Mesothelial cell of epicardium (in vitro differentiated cells): ENCODE results near the gene TSHR. TPM values are rescaled to one million over a fixed set of nuclear protein-coding genes. Genes with fewer than 3 reads are reported as not detected.
"Not testable (repeated sequence)": the region's sequence is repeated elsewhere in the genome, so short reads cannot be mapped to it uniquely, and the experiment has no call there.

ENCODE experiments used
- DNase-seq, 2 experiments: peaks; one replicate each; pipeline ENCODE4 v3.0.0; 2021; ENCODE audit warnings: low spot score in 2 of 2; ENCODE audit not compliant: unreplicated experiment in 2 of 2
- H3K27ac Mint-ChIP-seq: 2 replicates; pipeline ENCODE4 v1.8.0; 2021; ENCODE audit warnings: mixed read lengths
- H3K27me3 Mint-ChIP-seq: 2 replicates; pipeline ENCODE4 v1.8.0; 2021; ENCODE audit warnings: low read depth, mixed read lengths
- H3K36me3 Mint-ChIP-seq: 2 replicates; pipeline ENCODE4 v1.8.0; 2021; ENCODE audit warnings: mixed read lengths
- H3K4me1 Mint-ChIP-seq: 2 replicates; pipeline ENCODE4 v1.8.0; 2021; ENCODE audit warnings: mixed read lengths
- H3K4me3 Mint-ChIP-seq: 2 replicates; pipeline ENCODE4 v1.8.0; 2021; ENCODE audit warnings: mild to moderate bottlenecking, moderate library complexity, mixed read lengths
- H3K9me3 Mint-ChIP-seq: 2 replicates; pipeline ENCODE4 v1.8.0; 2021; ENCODE audit warnings: mixed read lengths
- total RNA-seq: library from RNA; stranded (reverse); gene quantifications from 3 replicates; pipeline ENCODE4 v1.2.1, GENCODE V29; 2021
- TF ChIP-seq, protein P1 (sequence below): fragments of 200-600 bp; sonication (generic); IDR thresholded peaks from one replicate; pipeline ENCODE4 v1.5.0; 2021; ENCODE audit warnings: antibody characterized with exemption; ENCODE audit not compliant: unreplicated experiment

The TSHR gene
- total RNA-seq, 1 donor from 2014 or later = not detected

DNA sequence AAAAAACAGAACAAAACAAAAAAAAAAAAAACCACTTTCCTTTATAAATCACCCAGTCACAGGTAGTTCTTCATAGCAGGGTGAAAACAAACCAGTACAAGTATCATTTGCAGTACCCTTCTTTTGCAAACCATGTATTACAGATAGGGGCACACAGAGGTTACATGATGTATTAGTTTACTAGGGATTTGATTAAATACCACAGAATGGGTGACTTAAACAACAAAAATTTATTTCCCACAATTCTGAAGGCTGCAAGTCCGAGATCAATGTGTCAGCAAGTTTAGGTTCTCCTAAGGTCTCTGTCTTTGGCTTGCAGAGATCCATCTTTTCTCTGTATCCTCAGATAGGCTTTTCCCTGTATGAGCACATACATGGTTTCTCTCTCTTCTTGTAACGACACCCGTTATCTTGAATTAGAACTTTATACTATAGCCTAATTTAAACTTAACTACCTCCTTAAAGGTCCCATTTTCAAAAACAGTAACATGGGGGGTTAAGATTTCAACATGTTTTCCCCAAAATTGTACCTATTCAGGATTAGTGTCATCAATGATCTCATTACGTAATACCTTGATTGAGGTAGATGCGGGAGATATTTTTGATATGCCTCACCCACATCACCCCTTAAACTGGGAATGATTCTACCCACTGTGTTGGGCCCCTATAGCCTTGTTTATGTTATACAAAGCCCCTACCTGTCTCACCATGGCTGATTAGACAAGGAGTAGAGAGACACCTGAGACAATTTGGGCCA, 10.4 kb upstream of the TSHR start:
- Mint-ChIP-seq H3K4me1 (peaks cover 13% of the 10 kb centered on the region), H3K9me3 (no peaks in the 10 kb centered on the region), H3K27me3 (peaks cover 37% of the 10 kb centered on the region), H3K4me3 (no peak overlapping the region), H3K27ac (no peak overlapping the region), H3K36me3 (no peaks in the 10 kb centered on the region)
- DNase-seq = no peak
- TF ChIP-seq, protein P1, sequence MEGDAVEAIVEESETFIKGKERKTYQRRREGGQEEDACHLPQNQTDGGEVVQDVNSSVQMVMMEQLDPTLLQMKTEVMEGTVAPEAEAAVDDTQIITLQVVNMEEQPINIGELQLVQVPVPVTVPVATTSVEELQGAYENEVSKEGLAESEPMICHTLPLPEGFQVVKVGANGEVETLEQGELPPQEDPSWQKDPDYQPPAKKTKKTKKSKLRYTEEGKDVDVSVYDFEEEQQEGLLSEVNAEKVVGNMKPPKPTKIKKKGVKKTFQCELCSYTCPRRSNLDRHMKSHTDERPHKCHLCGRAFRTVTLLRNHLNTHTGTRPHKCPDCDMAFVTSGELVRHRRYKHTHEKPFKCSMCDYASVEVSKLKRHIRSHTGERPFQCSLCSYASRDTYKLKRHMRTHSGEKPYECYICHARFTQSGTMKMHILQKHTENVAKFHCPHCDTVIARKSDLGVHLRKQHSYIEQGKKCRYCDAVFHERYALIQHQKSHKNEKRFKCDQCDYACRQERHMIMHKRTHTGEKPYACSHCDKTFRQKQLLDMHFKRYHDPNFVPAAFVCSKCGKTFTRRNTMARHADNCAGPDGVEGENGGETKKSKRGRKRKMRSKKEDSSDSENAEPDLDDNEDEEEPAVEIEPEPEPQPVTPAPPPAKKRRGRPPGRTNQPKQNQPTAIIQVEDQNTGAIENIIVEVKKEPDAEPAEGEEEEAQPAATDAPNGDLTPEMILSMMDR = no peak

DNA sequence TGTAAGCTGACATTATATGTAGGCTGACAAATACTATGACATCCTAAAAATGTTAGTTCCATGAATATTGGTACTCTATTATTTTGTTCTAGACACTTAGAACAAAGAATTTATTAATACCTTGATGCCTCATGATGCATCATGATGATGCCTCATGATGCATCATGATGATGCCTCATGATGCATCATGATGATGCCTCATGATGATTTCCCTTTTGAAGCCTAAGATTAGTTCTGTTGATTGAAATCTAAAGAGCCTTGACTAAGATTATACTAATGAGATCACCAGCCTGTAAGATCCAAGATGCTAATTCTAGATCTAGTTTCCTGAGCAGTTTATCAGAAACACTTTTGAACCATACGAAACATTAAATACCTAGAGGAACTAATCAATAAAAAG, 9.2 kb upstream of the TSHR start:
- Mint-ChIP-seq H3K27ac (no peak overlapping the region), H3K27me3 (peaks cover 49% of the 10 kb centered on the region), H3K4me1 (peaks cover 9% of the 10 kb centered on the region), H3K9me3 (peaks cover 3% of the 10 kb centered on the region), H3K36me3 (no peaks in the 10 kb centered on the region), H3K4me3 (no peak overlapping the region)
- DNase-seq = no peak
- TF ChIP-seq, protein P1 = no peak

DNA sequence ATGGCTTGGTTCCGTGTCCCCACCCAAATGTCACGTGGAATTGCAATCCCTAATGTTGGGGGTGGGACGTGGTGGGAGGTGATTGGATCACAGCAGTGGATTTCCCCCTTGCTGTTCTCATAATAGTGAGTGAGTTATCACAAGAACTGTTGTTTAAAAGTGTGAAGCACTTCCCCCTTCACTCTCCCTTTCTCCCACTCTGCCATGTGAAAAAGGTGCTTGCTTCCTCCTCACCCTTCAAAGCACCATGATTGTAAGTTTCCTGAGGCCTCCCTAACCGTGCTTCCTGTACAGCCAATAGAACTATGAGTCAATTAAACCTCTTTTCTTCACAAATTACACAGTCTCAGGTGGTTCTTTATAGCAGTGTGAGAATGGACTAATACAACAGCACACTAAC, 8.6 kb upstream of the TSHR start:
- TF ChIP-seq, protein P1 = no peak
- Mint-ChIP-seq H3K27me3 (peaks cover 55% of the 10 kb centered on the region), H3K4me1 (peaks cover 9% of the 10 kb centered on the region), H3K9me3 (peaks cover 8% of the 10 kb centered on the region), H3K4me3 (no peak overlapping the region), H3K36me3 (no peaks in the 10 kb centered on the region), H3K27ac (no peak overlapping the region)
- DNase-seq = no peak

DNA sequence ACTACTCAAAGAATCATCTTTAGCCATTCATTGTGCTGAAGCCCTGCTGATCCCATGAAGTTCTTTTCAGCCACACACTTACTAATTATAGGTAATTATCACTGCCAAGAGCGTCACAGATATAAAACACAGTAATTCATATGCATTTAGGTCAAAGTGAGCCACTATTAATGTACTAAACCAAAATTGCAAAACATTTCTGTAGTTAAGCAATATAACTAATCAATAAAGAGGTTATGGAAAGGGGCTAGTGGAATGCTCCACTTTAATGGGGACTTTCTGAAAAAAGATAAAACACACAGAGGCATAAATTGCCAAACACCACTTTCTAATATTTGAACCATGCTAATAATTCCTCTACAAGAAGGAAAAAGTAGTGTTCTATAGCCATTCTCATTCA, 7.1 kb upstream of the TSHR start:
- H3K4me3 Mint-ChIP-seq = no peak overlapping the region
- no peaks in the 10 kb centered on the region for H3K4me1 Mint-ChIP-seq
- no peak for DNase-seq
- H3K9me3 Mint-ChIP-seq = peaks cover 8% of the 10 kb centered on the region
- H3K36me3 Mint-ChIP-seq = no peaks in the 10 kb centered on the region
- TF ChIP-seq, protein P1 = no peak
- H3K27ac Mint-ChIP-seq = no peak overlapping the region
- H3K27me3 Mint-ChIP-seq = peaks cover 68% of the 10 kb centered on the region

DNA sequence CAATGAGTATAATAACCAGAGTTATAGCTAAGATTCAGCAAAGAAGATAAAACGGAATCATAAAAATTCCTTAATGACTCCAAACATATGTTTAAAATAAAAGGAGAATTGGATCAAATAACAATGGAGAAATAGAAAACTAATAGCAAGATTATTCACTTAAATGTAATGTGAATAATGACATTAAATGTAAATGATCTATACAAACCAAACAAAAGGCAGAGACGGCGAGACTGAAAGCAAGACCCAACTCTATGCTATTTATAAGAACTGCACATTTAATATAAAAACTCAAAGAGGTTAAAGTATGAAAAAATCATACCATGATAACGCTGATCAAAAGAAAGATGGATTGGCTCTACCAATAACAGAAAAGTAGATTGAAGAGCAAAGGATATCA, 3.9 kb upstream of the TSHR start:
- Mint-ChIP-seq H3K9me3 (peaks cover 8% of the 10 kb centered on the region), H3K27me3 (peaks cover 83% of the 10 kb centered on the region), H3K27ac (no peak overlapping the region), H3K36me3 (no peaks in the 10 kb centered on the region), H3K4me3 (no peak overlapping the region), H3K4me1 (peaks cover 4% of the 10 kb centered on the region)
- no peak for DNase-seq
- TF ChIP-seq, protein P1 = no peak

DNA sequence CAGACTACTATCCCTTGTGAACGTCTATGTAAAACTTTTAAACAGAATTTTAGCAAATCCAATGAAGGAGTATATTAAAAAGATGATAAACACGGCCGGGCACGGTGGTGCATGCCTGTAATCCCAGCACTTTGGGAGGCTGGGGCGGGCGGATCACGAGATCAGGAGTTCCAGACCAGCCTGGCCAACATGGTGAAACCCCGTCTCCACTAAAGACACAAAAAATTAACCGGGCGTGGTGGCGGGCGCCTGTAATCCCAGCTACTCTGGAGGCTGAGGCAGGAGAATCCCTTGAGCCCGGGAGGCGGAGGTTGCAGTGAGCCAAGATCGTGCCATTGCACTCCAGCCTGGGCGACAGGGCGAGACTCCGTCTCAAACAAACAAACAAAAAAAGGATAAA, 2.2 kb upstream of the TSHR start:
- DNase-seq, H3K27ac Mint-ChIP-seq, H3K4me1 Mint-ChIP-seq, H3K36me3 Mint-ChIP-seq, H3K9me3 Mint-ChIP-seq, H3K4me3 Mint-ChIP-seq: not testable (repeated sequence)
- peaks cover 86% of the 10 kb centered on the region for H3K27me3 Mint-ChIP-seq
